ENCODE data around the gene SPAG7. TPM values are rescaled to one million over a fixed set of nuclear protein-coding genes. Genes with fewer than 3 reads are reported as not detected.

Gene SPAG7
- total and polyA plus RNA-seq, 4 donors, result 63.8 to 101 (median 75.8) TPM

DNA sequence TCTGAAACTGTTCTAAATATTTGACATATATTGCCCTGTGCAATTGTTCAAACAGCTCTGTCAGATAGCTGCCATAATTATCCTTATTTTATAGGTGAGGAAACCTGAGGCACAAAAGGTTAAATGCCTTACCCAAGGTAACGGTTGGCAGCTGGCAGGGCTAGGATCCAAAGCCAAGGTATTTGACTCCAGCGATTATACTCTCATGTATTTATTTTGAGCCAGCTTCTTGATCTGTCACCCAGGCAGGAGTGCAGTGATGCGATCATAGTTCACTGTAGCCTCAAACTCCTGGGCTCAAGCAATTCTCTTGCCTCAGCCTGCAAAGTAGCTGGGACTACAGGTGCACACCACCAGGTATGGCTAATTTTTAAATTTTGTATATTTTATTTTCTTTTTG, 9.5 kb downstream of the SPAG7 start:
- Histone ChIP-seq H3K9me3 (ENCODE audit: control insufficient read depth in 4 of 4, insufficient read depth in 3 of 4, low read length in 3 of 4) (no peaks in the 10 kb centered on the region), H3K9ac (ENCODE audit: insufficient read depth in 1 of 2, low read length in 2 of 2) (no peak overlapping the region), H3K4me3 (no peak overlapping the region), H3K4me1 (ENCODE audit: control insufficient read depth in 5 of 5, insufficient read depth in 5 of 5, low read length in 5 of 5) (peaks cover 0 to 3% (median 0%) of the 10 kb centered on the region in 5 donors), H3K36me3 (ENCODE audit: control insufficient read depth in 4 of 4, insufficient read depth in 4 of 4, low read length in 4 of 4) (peaks cover 3 to 19% (median 11%) of the 10 kb centered on the region in 4 donors), H3K27me3 (ENCODE audit: control insufficient read depth in 3 of 3, insufficient read depth in 3 of 3, low read length in 2 of 3) (no peaks in the 10 kb centered on the region), H3K27ac (ENCODE audit: low read depth in 1 of 2, low read length in 1 of 2) (no peak overlapping the region)
- WGBS, 2 donors, result 85 to 91% methylated on average over 3 of the region's 3 CpGs
- ATAC-seq (ENCODE audit: insufficient read depth, low FRiP score), result no peak
- TF ChIP-seq, protein P1, sequence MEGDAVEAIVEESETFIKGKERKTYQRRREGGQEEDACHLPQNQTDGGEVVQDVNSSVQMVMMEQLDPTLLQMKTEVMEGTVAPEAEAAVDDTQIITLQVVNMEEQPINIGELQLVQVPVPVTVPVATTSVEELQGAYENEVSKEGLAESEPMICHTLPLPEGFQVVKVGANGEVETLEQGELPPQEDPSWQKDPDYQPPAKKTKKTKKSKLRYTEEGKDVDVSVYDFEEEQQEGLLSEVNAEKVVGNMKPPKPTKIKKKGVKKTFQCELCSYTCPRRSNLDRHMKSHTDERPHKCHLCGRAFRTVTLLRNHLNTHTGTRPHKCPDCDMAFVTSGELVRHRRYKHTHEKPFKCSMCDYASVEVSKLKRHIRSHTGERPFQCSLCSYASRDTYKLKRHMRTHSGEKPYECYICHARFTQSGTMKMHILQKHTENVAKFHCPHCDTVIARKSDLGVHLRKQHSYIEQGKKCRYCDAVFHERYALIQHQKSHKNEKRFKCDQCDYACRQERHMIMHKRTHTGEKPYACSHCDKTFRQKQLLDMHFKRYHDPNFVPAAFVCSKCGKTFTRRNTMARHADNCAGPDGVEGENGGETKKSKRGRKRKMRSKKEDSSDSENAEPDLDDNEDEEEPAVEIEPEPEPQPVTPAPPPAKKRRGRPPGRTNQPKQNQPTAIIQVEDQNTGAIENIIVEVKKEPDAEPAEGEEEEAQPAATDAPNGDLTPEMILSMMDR (IDR thresholded peaks at IDR 0.05; ENCODE audit: control extremely low read depth, extremely low read depth), result no peak
- DNase-seq, result no peak

DNA sequence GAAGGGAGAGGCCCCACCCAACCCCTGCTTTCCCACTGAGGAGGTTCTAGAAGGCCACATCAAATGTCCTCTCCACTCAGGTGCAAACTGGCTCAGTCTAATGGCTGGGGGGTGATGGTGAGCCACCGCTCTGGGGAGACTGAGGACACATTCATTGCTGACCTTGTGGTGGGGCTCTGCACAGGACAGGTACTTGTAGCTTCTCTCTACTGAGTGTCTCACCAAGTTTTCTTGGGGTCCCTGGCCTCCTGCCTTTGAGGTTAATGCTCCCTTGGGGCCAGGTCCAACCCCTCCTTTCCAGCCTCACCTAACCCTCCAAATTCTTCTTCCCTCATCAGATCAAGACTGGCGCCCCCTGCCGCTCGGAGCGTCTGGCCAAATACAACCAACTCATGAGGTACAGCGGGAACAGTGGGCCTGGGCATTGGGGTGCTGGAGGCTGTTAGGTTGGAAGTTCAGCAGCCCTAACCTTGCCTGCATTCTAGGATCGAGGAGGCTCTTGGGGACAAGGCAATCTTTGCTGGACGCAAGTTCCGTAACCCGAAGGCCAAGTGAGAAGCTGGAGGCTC, 11.0 kb downstream of the SPAG7 start:
- Histone ChIP-seq H3K4me1 (ENCODE audit: control insufficient read depth in 5 of 5, insufficient read depth in 5 of 5, low read length in 5 of 5) (peaks cover 0 to 6% (median 0%) of the 10 kb centered on the region in 5 donors), H3K9me3 (ENCODE audit: control insufficient read depth in 4 of 4, insufficient read depth in 3 of 4, low read length in 3 of 4) (no peaks in the 10 kb centered on the region), H3K27ac (ENCODE audit: low read depth in 1 of 2, low read length in 1 of 2) (no peak overlapping the region), H3K27me3 (ENCODE audit: control insufficient read depth in 3 of 3, insufficient read depth in 3 of 3, low read length in 2 of 3) (no peaks in the 10 kb centered on the region), H3K9ac (ENCODE audit: insufficient read depth in 1 of 2, low read length in 2 of 2) (no peak overlapping the region), H3K4me3 (no peak overlapping the region), H3K36me3 (ENCODE audit: control insufficient read depth in 4 of 4, insufficient read depth in 4 of 4, low read length in 4 of 4) (peaks cover 3 to 19% (median 11%) of the 10 kb centered on the region in 4 donors)
- ATAC-seq (ENCODE audit: insufficient read depth, low FRiP score) (no peak), DNase-seq (no peak)
- 82 to 83% methylated on average over 10 of the region's 10 CpGs for WGBS, 2 donors
- TF ChIP-seq, protein P1 (IDR thresholded peaks at IDR 0.05; ENCODE audit: control extremely low read depth, extremely low read depth), result no peak

DNA sequence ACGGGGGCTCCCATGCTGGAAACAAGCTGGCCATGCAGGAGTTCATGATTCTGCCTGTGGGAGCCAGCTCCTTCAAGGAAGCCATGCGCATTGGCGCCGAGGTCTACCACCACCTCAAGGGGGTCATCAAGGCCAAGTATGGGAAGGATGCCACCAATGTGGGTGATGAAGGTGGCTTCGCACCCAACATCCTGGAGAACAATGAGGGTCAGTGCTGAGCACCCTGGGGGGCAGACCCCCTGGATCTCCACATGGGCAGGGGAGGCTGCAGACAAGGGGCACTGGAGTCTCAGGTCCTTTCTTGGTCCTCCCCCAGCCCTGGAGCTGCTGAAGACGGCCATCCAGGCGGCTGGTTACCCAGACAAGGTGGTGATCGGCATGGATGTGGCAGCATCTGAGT, 12.5 kb downstream of the SPAG7 start:
- H3K27me3 ChIP-seq (ENCODE audit: control insufficient read depth in 3 of 3, insufficient read depth in 3 of 3, low read length in 2 of 3), result no peaks in the 10 kb centered on the region
- no peak overlapping the region for H3K4me3 ChIP-seq
- ATAC-seq (ENCODE audit: insufficient read depth, low FRiP score) (no peak), DNase-seq (no peak)
- H3K4me1 ChIP-seq (ENCODE audit: control insufficient read depth in 5 of 5, insufficient read depth in 5 of 5, low read length in 5 of 5), result peaks cover 0 to 20% (median 6%) of the 10 kb centered on the region in 5 donors
- no peaks in the 10 kb centered on the region for H3K9me3 ChIP-seq (ENCODE audit: control insufficient read depth in 4 of 4, insufficient read depth in 3 of 4, low read length in 3 of 4)
- H3K9ac ChIP-seq (ENCODE audit: insufficient read depth in 1 of 2, low read length in 2 of 2), result no peak overlapping the region
- H3K27ac ChIP-seq (ENCODE audit: low read depth in 1 of 2, low read length in 1 of 2), result no peak overlapping the region
- WGBS, 2 donors, result 97% methylated on average over 8 of the region's 8 CpGs
- TF ChIP-seq, protein P1 (IDR thresholded peaks at IDR 0.05; ENCODE audit: control extremely low read depth, extremely low read depth), result no peak
- H3K36me3 ChIP-seq (ENCODE audit: control insufficient read depth in 4 of 4, insufficient read depth in 4 of 4, low read length in 4 of 4), result peaks cover 3 to 12% (median 5%) of the 10 kb centered on the region in 4 donors

All from lung (tissue), 12 donors.